ENCODE data around the gene ACER2.

ACER2 gene

DNA sequence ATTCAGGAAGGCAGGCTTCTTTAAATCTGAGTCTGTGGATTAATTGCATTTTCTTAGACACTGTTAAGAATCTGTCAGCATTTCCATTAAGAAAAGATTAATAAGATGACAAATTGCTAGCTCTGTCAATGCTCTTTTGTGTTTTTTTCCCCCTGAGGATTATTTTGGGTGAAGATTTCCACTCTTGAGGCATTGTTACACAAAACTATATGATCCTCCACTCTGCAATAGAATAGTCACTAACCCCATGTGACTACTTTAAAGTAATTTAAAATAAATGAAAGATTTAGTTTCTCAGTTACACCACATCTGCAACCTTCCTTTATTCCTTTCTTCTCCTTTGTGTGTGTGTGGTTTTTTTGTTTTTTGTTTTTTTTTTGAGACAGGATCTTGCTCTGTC, 82.0 kb downstream of the ACER2 start:
- H2BK15ac ChIP-seq (ENCODE audit: low read depth, poor library complexity, severe bottlenecking) = no peak overlapping the region
- H3K23ac ChIP-seq (ENCODE audit: low read length in 2 of 2) = no peak overlapping the region

DNA sequence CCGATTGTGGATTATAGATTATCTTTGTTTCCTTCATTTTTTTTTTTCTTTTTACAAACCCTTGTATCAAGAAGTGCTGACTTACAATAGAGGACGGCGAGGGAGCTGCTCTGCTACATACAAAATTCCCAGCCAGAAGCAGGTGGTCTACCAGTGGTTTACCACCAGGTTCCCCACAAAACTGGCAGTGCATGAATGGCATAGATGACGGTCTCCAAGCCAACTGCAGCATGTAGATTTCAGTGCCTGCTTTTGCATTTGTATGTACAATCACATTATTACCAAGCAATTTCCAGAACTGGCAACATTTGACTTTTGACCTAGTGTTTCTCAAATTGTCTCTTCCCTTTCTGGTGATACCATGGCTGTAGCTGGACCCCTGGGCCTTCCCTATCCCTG, 84.0 kb downstream of the ACER2 start:
- H3K4me2 ChIP-seq (ENCODE audit: low read length, poor library complexity, severe bottlenecking) = no peak overlapping the region
- no peak overlapping the region for H3K18ac ChIP-seq (ENCODE audit: low read depth in 1 of 2, low read length in 2 of 2)
- H4K8ac ChIP-seq (ENCODE audit: low read length) = no peak overlapping the region
- WGBS = 86% methylated on average over 3 of the region's 4 CpGs
- H3K36me3 ChIP-seq (ENCODE audit: control insufficient read depth in 1 of 2, insufficient read depth in 2 of 2, low read depth in 1 of 2, low read length in 2 of 2) = no peaks in the 10 kb centered on the region
- H3K27me3 ChIP-seq (ENCODE audit: control insufficient read depth in 1 of 2, insufficient read depth in 1 of 2, low read length in 2 of 2) = peaks cover 0 to 59% of the 10 kb centered on the region in 2 experiments
- peak overlapping the region; percentile 92 for H3K9ac ChIP-seq (ENCODE audit: low read length)
- no peak overlapping the region for H2BK5ac ChIP-seq (ENCODE audit: low read depth, low read length, poor library complexity, severe bottlenecking)
- H3K14ac ChIP-seq (ENCODE audit: low read length in 2 of 2) = no peak overlapping the region
- peaks cover 2% of the 10 kb centered on the region for H3K4me1 ChIP-seq (ENCODE audit: control insufficient read depth, insufficient read depth, low read depth, low read length)
- no peak overlapping the region for H2BK15ac ChIP-seq (ENCODE audit: low read depth, poor library complexity, severe bottlenecking)
- no peaks in the 10 kb centered on the region for H3K79me1 ChIP-seq (replicated peaks; ENCODE audit: low read length, poor library complexity, severe bottlenecking)
- H2AK5ac ChIP-seq (ENCODE audit: low read length, severe bottlenecking) = no peak overlapping the region
- no peak for DNase-seq
- no peak overlapping the region for H2AFZ ChIP-seq (ENCODE audit: low read depth, low read length)
- peak overlapping the region in 1 of 2 experiments; percentile 77 for H3K4me3 ChIP-seq (ENCODE audit: insufficient read depth in 1 of 2, low read depth in 1 of 2, low read length in 2 of 2)
- no peak overlapping the region for H3K27ac ChIP-seq (ENCODE audit: low read length, poor library complexity, severe bottlenecking)
- no peak overlapping the region for H4K91ac ChIP-seq (ENCODE audit: low read length)
- H3K9me3 ChIP-seq (ENCODE audit: control insufficient read depth, low read length) = no peaks in the 10 kb centered on the region
- no peak overlapping the region for H2BK12ac ChIP-seq (ENCODE audit: low read length in 2 of 2)
- no peak overlapping the region for H3K23ac ChIP-seq (ENCODE audit: low read length in 2 of 2)
- H2BK120ac ChIP-seq (ENCODE audit: low read depth, low read length) = no peak overlapping the region
- no peak overlapping the region for H3K4ac ChIP-seq (ENCODE audit: low read depth in 1 of 2, low read length in 2 of 2)

More for the DNA sequence above, 82.0 kb downstream of the ACER2 start:
- Histone ChIP-seq H4K8ac (ENCODE audit: low read length) (no peak overlapping the region), H4K91ac (ENCODE audit: low read length) (no peak overlapping the region), H2BK120ac (ENCODE audit: low read depth, low read length) (no peak overlapping the region), H3K27ac (ENCODE audit: low read length, poor library complexity, severe bottlenecking) (no peak overlapping the region), H2BK12ac (ENCODE audit: low read length in 2 of 2) (no peak overlapping the region), H3K9me3 (ENCODE audit: control insufficient read depth, low read length) (no peaks in the 10 kb centered on the region), H3K36me3 (ENCODE audit: control insufficient read depth in 1 of 2, insufficient read depth in 2 of 2, low read depth in 1 of 2, low read length in 2 of 2) (no peaks in the 10 kb centered on the region), H3K4me2 (ENCODE audit: low read length, poor library complexity, severe bottlenecking) (no peak overlapping the region), H3K9ac (ENCODE audit: low read length) (no peak overlapping the region), H2AFZ (ENCODE audit: low read depth, low read length) (no peak overlapping the region), H3K14ac (ENCODE audit: low read length in 2 of 2) (no peak overlapping the region), H3K79me1 (replicated peaks; ENCODE audit: low read length, poor library complexity, severe bottlenecking) (no peaks in the 10 kb centered on the region), H3K4ac (ENCODE audit: low read depth in 1 of 2, low read length in 2 of 2) (no peak overlapping the region), H2AK5ac (ENCODE audit: low read length, severe bottlenecking) (no peak overlapping the region), H3K4me3 (ENCODE audit: insufficient read depth in 1 of 2, low read depth in 1 of 2, low read length in 2 of 2) (no peak overlapping the region), H3K4me1 (ENCODE audit: control insufficient read depth, insufficient read depth, low read depth, low read length) (peaks cover 2% of the 10 kb centered on the region), H3K18ac (ENCODE audit: low read depth in 1 of 2, low read length in 2 of 2) (no peak overlapping the region), H2BK5ac (ENCODE audit: low read depth, low read length, poor library complexity, severe bottlenecking) (no peak overlapping the region), H3K27me3 (ENCODE audit: control insufficient read depth in 1 of 2, insufficient read depth in 1 of 2, low read length in 2 of 2) (peaks cover 3 to 52% of the 10 kb centered on the region in 2 experiments)
- DNase-seq = no peak

DNA sequence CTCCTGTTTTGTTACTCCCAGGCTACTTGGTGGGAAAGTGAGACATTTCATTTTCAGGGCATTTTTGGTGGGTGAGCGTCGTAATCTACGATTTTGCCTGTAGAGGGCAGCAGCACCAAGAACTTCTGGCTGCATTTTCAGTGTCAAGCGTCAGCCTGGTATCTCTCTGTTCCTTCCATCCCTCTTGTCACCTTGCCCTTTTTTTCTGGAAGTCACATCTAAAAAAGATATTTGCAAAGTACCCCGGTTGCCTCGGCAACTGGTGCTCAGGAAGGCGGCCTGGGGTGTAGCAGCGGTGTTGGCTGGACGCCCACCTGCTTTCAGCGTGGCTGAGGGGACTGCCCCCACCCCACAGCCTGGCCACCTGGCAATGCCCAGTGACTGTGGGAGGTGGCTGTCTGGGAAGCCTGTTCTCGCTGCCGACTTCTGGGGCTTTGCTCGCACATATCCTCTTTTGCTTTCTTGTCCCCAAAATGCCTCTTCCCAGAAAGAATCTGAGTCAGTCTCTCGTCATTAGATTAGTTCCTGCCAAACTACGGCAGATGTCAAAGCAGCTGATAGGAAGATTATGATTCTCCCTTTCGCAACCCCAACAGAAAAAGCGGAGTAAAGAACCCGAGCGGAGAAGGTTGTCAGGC, 84.5 kb downstream of the ACER2 start:
- 53% methylated on average over 19 of the region's 19 CpGs for WGBS
- Histone ChIP-seq H3K4me1 (ENCODE audit: control insufficient read depth, insufficient read depth, low read depth, low read length) (peaks cover 2% of the 10 kb centered on the region), H3K27ac (ENCODE audit: low read length, poor library complexity, severe bottlenecking) (no peak overlapping the region), H3K27me3 (ENCODE audit: control insufficient read depth in 1 of 2, insufficient read depth in 1 of 2, low read length in 2 of 2) (peaks cover 0 to 55% of the 10 kb centered on the region in 2 experiments), H4K8ac (ENCODE audit: low read length) (no peak overlapping the region), H2BK12ac (ENCODE audit: low read length in 2 of 2) (no peak overlapping the region), H2AK5ac (ENCODE audit: low read length, severe bottlenecking) (no peak overlapping the region), H3K9ac (ENCODE audit: low read length) (peak overlapping the region; percentile 92), H3K14ac (ENCODE audit: low read length in 2 of 2) (no peak overlapping the region), H3K79me1 (replicated peaks; ENCODE audit: low read length, poor library complexity, severe bottlenecking) (no peaks in the 10 kb centered on the region), H2AFZ (ENCODE audit: low read depth, low read length) (no peak overlapping the region), H3K36me3 (ENCODE audit: control insufficient read depth in 1 of 2, insufficient read depth in 2 of 2, low read depth in 1 of 2, low read length in 2 of 2) (no peaks in the 10 kb centered on the region), H3K4me3 (ENCODE audit: insufficient read depth in 1 of 2, low read depth in 1 of 2, low read length in 2 of 2) (peak overlapping the region in 1 of 2 experiments; percentile 77), H3K9me3 (ENCODE audit: control insufficient read depth, low read length) (no peaks in the 10 kb centered on the region), H3K4me2 (ENCODE audit: low read length, poor library complexity, severe bottlenecking) (no peak overlapping the region), H2BK5ac (ENCODE audit: low read depth, low read length, poor library complexity, severe bottlenecking) (no peak overlapping the region), H2BK120ac (ENCODE audit: low read depth, low read length) (no peak overlapping the region), H3K18ac (ENCODE audit: low read depth in 1 of 2, low read length in 2 of 2) (no peak overlapping the region), H3K4ac (ENCODE audit: low read depth in 1 of 2, low read length in 2 of 2) (no peak overlapping the region), H3K23ac (ENCODE audit: low read length in 2 of 2) (no peak overlapping the region), H2BK15ac (ENCODE audit: low read depth, poor library complexity, severe bottlenecking) (no peak overlapping the region), H4K91ac (ENCODE audit: low read length) (no peak overlapping the region)
- peak; percentile 57 for DNase-seq

DNA sequence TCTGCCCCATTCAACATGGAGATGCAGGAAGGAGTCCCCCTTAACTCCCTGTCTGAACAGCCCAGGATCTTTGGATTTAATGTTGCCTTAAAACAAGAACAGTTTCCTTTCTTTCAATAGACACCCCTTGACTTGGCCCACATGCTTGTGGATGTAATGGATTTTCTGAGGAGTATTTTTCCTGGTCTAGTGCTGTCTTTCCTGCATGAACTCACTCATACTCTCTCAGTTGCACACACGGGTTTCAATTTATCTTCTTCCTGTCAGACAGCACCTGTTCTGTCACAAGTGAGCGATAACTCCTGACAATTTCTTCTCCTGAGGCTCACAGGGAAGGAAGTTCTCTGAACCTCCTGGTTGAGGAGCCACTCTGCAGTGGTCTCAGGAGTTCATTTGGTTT, 85.1 kb downstream of the ACER2 start:
- no peak overlapping the region for H3K27ac ChIP-seq (ENCODE audit: low read length, poor library complexity, severe bottlenecking)
- peaks cover 2% of the 10 kb centered on the region for H3K4me1 ChIP-seq (ENCODE audit: control insufficient read depth, insufficient read depth, low read depth, low read length)
- H3K4me2 ChIP-seq (ENCODE audit: low read length, poor library complexity, severe bottlenecking) = no peak overlapping the region
- no peak overlapping the region for H2BK15ac ChIP-seq (ENCODE audit: low read depth, poor library complexity, severe bottlenecking)
- H3K4me3 ChIP-seq (ENCODE audit: insufficient read depth in 1 of 2, low read depth in 1 of 2, low read length in 2 of 2) = peak overlapping the region in 1 of 2 experiments; percentile 77
- no peak overlapping the region for H4K91ac ChIP-seq (ENCODE audit: low read length)
- H3K14ac ChIP-seq (ENCODE audit: low read length in 2 of 2) = no peak overlapping the region
- H3K27me3 ChIP-seq (ENCODE audit: control insufficient read depth in 1 of 2, insufficient read depth in 1 of 2, low read length in 2 of 2) = peaks cover 0 to 51% of the 10 kb centered on the region in 2 experiments
- H2AK5ac ChIP-seq (ENCODE audit: low read length, severe bottlenecking) = no peak overlapping the region
- H3K18ac ChIP-seq (ENCODE audit: low read depth in 1 of 2, low read length in 2 of 2) = no peak overlapping the region
- no peak overlapping the region for H3K4ac ChIP-seq (ENCODE audit: low read depth in 1 of 2, low read length in 2 of 2)
- no peaks in the 10 kb centered on the region for H3K36me3 ChIP-seq (ENCODE audit: control insufficient read depth in 1 of 2, insufficient read depth in 2 of 2, low read depth in 1 of 2, low read length in 2 of 2)
- 73% methylated on average over 2 of the region's 2 CpGs for WGBS
- H2AFZ ChIP-seq (ENCODE audit: low read depth, low read length) = no peak overlapping the region
- H2BK12ac ChIP-seq (ENCODE audit: low read length in 2 of 2) = no peak overlapping the region
- H4K8ac ChIP-seq (ENCODE audit: low read length) = no peak overlapping the region
- no peaks in the 10 kb centered on the region for H3K79me1 ChIP-seq (replicated peaks; ENCODE audit: low read length, poor library complexity, severe bottlenecking)
- H3K9me3 ChIP-seq (ENCODE audit: control insufficient read depth, low read length) = no peaks in the 10 kb centered on the region
- H2BK5ac ChIP-seq (ENCODE audit: low read depth, low read length, poor library complexity, severe bottlenecking) = no peak overlapping the region
- no peak for DNase-seq
- no peak overlapping the region for H3K23ac ChIP-seq (ENCODE audit: low read length in 2 of 2)
- H3K9ac ChIP-seq (ENCODE audit: low read length) = peak overlapping the region; percentile 92
- no peak overlapping the region for H2BK120ac ChIP-seq (ENCODE audit: low read depth, low read length)

All from mesenchymal stem cell (in vitro differentiated cells and primary cell).